Measurements from ENCODE around the gene LNP1.

DNA sequence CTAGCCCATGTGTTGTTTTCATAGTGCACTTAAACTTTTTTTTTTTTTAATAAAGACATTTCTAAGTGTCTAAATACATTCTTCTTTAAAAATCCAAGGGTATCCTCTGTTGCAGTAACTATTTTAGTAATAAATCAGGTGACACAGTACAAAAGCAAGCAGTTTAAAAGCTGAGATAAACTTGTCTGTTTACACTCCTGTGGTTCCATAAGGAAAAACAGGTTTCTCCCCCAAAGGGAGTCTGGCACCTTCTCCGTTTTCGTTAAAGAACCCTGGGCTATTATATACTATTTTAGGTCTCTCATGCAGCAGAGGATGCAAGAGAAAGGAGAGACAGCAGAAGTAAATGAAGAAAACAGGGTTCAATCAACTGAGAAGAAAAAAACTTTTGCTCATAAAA lies 47.9 kb downstream of the LNP1 start:
- TF ChIP-seq, protein P1, sequence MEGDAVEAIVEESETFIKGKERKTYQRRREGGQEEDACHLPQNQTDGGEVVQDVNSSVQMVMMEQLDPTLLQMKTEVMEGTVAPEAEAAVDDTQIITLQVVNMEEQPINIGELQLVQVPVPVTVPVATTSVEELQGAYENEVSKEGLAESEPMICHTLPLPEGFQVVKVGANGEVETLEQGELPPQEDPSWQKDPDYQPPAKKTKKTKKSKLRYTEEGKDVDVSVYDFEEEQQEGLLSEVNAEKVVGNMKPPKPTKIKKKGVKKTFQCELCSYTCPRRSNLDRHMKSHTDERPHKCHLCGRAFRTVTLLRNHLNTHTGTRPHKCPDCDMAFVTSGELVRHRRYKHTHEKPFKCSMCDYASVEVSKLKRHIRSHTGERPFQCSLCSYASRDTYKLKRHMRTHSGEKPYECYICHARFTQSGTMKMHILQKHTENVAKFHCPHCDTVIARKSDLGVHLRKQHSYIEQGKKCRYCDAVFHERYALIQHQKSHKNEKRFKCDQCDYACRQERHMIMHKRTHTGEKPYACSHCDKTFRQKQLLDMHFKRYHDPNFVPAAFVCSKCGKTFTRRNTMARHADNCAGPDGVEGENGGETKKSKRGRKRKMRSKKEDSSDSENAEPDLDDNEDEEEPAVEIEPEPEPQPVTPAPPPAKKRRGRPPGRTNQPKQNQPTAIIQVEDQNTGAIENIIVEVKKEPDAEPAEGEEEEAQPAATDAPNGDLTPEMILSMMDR (IDR thresholded peaks at IDR 0.05), result no peak
- no peak for TF ChIP-seq POLR2AphosphoS5 (IDR thresholded peaks at IDR 0.05)
- no peak for TF ChIP-seq POLR2A (IDR thresholded peaks at IDR 0.05)
